NCI-H526 treated with DMSO at 0.1 percent for 48 hours (cell line): ENCODE results near the gene CYP26C1.
A peak's percentile ranks its signal among the peaks of the same experiment; 100 is the strongest.

Experiments used
- DNase-seq: peaks from one replicate; lab custom pipeline; 2025; lab: John Stamatoyannopoulos, UW

Gene CYP26C1

GRCh38 chr10:93059975-93060886, at the start of gene CYP26C1:
Gene CYP26C1 (plus strand): TSS chr10:93060798. CDS start chr10:93061264, 466 bp downstream.
- no peak for DNase-seq

DNA sequence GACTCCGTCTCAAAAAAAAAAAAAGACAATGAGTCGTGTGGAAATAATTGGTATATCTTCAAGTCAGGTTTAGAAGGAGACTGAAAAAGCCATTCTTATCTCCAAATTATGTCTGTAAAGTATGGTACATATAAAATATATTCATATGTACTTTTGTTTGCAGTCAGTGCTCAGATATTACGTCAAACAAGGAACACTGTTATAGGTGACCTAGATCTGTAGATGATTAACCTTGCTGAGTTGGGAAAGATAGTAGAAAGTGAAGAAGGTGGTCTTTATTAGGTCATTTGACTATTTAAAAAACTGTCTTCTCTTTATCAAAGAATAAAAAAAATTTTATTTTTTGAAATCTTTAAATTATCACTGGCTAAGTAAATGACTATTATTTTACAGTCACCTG, 44.9 kb upstream of the CYP26C1 start:
- DNase-seq, result no peak

DNA sequence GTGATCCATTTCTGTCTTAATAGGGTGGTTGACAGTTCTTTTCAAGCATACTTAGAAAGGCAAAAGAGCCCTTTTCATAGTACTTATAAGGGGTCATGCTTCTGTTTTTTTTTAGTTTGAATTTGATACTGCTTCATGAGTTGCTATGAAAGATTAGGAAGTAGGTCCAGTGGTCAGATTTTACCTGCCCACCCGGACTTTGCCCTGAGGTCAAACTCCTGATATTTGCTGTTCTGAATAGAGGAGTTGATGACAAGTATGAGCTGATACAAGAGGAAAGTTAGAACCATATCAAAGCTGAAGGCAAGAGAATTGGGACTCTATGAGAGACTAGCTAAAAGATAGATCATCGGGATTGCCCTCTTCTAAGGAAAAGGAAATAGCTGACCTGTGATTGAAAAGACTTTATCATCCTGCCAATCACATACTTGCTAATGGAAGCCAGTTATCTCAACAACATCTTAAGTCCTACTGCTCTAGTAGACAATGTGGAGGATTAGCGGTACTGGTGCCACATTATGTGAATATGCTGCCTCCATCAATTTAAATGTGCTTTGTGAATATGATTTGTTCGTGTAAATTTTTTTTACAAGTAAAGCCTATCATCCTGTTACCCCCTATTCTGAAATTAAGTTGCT, 37.5 kb upstream of the CYP26C1 start:
- DNase-seq, result no peak

GRCh38 chr10:93026072-93026471, 34.5 kb upstream of the CYP26C1 start:
- no peak for DNase-seq

DNA sequence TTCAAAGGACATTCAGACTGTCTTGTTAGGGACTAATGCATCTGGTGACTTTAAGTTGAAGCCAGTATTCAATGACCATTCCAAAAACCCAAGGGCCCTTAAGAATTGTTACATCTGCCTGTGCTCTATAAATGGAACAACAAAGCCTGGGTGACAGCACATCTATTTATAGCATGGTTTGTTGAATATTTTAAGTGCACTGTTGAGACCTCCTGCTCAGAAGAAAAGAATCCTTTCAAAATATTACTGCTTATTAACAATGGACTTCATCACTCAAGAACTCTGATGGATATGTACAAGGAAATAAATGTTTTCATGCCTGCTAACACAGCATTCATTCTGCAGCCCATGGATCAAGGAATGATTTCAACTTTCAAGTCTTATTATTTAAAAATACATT, 33.1 kb upstream of the CYP26C1 start:
- no peak for DNase-seq

DNA sequence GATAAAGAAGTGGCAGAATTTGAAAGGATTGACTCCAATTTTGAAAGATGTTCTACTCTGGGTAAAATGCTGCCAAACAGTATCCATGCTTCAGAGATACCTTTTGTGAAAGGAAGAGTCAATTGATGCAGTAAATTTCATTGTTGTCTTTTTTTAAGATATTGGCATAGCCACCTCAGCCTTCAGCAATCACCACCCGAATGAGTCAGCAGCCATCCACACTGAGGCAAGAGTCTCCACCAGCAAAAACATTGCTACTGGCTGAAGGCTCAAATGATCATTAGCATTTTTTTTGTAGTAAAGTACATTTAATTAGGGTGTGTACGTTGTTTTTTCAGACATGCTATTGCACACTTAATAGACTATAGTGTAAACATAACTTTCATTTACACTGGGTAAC, 31.7 kb upstream of the CYP26C1 start:
- no peak for DNase-seq

GRCh38 chr10:93030409-93030808, 30.2 kb upstream of the CYP26C1 start:
- DNase-seq, result no peak

DNA sequence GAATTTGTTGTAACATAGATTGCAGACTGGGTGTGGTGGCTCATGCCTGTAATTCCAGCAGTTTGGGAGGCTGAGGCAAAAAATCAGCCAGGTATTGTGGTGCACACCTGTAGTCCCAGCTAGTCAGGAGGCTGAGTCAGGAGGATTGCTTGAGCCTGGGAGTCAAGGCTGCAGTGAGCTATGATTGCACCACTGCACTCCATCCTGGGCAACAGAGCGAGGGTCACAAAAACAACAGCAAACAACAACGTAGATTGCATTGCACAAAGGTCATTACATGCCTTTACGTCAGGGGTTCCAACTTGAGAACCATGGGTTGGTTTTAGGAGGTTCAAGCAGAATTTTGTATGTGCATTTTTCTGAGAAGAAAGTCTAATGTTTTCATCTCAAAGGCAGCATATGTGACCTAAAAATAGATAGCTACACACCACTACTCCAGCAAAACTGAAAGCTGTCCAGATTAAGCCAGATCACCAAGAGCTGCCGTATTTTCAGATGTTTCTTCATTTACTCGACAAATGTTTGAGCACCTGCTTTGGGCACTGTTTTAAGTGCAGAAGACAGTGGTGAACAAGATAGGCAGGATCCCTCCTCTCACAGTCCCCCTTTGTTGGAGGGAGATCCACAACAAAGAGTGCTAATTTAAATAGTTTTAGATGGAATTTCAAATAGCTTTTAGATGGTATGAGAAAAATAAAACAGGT, 28.3 kb upstream of the CYP26C1 start:
- no peak for DNase-seq

DNA sequence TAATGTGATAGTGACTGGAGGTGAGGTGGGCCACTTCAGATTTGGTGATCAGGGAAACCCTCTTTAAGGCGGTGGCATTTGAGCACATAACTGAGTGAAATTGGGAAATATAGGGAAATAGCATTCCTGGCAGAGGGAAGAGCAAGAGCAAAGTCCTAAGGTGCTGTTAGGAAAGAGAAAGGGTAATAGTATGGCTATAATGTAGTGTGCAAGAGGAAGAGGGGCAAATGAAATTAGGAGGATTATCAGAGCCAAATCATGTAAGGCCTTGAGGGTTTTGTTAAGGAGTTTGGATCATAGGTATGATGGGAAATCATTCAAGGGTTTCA, 27.8 kb upstream of the CYP26C1 start:
- DNase-seq, result no peak

GRCh38 chr10:93034426-93034825, 26.2 kb upstream of the CYP26C1 start:
- no peak for DNase-seq

DNA sequence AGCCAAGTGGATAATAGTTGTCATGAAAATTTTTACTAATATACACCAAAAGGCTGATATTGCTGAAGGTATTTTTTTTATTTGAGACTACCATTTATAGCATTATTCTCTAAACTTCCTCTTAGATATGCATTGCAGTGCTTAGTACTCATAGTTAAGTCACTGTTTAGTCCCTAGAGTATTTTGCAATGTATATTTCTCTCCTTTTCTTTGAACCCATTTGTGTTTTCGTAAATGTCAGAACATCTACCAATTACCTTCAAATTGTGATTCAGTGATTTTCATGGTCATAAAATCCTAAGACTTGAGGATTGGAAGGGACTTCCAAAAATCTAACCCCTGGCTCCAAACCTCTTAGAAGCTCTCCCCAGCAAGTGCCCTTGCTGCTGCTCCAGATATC, 21.5 kb upstream of the CYP26C1 start:
- no peak for DNase-seq

DNA sequence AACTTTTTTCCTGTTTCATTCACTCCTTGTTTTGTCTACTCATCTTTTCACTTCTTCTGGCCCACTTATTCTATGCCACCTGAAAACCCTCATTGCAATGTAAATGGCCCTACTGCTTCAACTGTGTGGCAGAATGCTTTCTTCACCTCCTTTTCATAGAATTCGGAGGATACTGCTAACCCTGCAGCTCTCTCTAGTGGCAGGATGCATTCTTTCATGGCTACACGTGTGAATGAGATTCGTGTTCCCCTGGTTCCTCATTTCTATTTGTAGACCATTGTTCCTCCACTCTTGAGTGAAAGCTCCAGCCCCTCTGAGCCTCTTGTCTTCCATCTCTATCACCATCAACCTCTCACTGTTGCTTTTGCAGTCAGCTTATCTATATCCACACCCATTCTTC, 20.9 kb upstream of the CYP26C1 start:
- DNase-seq, result no peak

GRCh38 chr10:93054486-93054885, 6.1 kb upstream of the CYP26C1 start:
- peak; percentile 6 for DNase-seq

DNA sequence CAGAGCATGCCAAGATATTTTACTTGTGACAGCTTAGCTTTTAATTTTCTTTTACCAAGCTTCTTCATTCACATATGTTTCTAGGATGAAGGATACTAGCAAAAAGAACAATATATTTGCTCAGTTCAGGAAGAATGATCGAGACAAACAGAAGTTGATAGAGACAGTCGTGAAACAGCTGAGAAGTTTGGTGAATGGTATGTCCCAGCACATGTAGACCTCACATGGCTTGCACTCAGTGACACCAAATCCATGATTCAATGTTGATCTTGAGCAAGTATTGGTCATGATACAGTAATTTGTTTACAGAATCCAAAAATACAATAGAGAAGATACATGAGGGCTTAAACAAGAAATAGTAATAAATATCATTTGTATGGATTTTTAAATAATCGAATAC, 2.5 kb upstream of the CYP26C1 start:
- no peak for DNase-seq

DNA sequence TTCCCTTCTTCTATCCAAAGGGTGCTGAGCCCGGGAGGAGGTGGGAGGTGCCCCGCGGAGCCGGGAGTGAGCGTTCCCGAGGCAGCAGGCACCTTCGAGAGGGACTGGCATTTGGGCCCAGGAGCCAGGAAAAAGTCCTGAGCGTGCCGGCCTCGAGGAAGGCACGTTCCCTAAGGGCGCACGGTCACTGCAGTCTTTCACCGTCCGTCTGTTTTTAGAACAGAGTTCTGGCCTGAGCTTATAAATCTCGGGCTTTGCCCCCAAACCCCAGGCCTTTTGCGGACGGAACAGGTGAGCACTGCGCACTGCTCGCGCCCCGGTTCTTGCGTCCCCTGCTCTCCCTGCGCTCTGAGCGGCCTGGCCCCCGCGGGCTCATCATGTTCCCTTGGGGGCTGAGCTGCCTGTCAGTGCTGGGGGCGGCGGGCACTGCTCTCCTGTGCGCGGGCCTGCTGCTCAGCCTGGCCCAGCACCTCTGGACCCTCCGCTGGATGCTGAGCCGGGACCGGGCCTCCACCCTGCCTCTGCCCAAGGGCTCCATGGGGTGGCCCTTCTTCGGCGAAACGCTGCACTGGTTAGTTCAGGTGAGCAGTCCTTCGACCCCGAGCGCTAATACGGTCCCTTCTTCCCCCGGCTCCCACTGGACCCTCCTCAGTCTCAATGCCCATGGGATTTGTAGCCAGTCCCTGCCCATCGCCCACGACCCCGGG, 442 bp downstream of the CYP26C1 start:
- no peak for DNase-seq

DNA sequence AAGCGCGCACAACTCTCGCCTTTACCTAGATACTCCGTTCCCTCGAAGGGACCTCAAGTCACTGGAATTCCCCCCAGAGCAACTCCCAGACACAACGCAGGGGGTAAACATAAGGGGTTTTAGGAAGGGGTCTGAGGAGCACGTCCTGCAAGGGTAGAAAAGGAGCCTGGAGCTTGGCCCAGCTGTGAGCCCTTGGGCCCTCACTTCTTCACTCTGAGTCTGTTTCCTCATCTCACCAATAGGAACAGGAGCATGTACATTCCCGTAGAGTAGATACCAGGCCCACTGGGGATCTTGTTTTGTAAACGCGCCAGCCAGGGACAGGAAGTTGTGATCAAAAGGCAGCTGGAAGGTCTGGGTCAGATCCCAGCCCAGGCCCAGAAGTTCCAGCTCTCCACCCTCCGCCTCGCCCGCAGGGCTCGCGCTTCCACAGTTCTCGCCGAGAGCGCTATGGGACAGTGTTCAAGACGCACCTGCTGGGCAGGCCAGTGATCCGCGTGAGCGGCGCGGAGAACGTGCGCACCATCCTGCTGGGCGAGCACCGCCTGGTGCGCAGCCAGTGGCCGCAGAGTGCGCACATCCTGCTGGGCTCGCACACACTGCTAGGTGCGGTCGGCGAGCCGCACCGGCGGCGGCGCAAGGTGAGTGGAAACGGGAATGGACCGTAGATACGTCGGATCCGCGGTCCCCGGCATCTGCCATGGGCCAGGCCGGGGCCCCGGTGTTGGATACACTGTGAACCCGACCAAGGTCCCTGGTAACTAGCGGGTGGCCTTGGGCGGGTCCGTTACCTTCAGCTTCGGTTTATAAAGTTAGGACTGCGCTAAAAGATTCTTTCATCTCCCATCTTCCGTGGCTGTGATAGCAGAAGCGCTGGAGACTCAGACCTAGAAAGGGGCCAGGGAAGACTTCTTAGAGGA, 1.3 kb downstream of the CYP26C1 start:
- no peak for DNase-seq

- DNase-seq, result no peak
Measured at GRCh38 chr10:93062514-93063143, 2.0 kb downstream of the CYP26C1 start.

- no peak for DNase-seq
Measured at GRCh38 chr10:93063144-93063976, 2.8 kb downstream of the CYP26C1 start.

DNA sequence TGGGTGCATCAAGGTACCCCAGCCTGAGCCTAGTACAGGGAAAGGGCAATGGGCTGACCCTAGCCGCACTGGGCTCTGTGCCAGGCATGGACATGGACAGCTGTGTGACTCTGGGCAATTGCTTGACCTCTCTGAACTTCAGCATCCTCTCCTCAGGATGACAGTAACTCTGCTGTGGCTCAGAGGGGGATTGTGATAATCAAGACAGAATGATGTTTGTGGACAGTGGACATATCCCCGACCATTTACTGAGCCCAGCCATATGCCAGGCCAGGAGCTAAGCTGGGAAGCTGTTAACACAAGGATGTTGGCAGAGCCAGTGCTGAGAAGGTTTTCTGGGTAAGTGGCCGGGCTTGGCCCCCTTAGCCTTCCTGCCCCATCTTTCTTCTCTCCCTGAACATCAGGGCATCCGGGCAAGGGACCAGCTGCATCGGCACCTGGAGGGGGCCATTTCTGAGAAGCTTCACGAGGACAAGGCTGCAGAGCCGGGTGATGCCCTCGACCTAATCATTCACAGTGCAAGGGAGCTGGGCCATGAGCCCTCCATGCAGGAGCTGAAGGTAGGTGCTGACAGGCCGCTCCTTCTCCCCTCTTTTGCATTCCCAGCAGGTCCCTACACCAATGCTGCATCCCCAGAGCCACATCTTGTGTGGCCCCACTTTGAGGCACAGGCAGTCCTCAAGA, 3.5 kb downstream of the CYP26C1 start:
- DNase-seq, result no peak
